GM20431 (cell line): ENCODE measurements around the gene CCSER2.
"Not testable (repeated sequence)": the region's sequence is repeated elsewhere in the genome, so short reads cannot be mapped to it uniquely, and the experiment has no call there.

Experiments
- in situ Hi-C: fragments of 300-500 bp; cut with MseI, MboI; formaldehyde crosslinking; loops from one replicate; pipeline ENCODE4 v1.15.0; 2020; ENCODE audit warnings: low sequenced_read_pairs; ENCODE audit not compliant: unreplicated experiment

Gene CCSER2

DNA sequence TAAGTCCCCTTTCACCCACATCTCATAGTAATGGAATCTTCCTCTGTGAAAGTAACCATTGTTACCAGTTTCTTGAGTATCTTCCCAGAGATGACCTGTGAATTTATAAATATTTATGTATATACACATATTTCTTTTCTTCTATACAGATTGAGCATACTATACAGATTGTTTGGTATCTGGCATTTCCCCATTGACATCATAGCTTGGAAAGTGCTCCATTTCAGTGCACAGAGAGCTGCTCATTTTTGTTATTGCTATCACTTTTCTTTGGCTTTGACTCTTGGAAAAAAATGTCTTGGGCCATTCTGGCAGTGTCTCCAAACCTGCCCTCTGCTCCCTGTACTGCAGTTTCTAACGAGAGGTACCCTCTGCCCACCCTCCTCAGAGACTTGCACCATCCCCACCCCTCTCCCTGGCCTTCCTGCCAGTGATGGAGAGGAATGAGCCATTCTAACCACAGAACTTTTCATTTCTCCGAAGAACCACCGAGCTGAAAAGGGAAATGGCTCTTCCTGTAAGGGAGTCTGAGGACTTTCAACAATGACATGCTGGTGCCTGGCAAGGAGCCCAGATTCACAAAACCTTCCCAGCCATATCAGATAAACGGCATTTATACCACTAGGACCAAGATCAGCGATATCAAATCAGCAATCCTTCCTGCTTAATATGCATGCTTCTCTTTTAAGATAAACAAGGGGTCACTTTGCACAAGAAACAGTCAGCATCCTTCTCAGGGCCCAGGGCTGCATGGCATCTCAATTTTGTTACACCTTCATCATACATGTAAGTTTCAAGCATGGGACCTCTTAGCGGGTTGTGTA lies 19.7 kb upstream of the CCSER2 start:
- in situ Hi-C loops: no loop called here

DNA sequence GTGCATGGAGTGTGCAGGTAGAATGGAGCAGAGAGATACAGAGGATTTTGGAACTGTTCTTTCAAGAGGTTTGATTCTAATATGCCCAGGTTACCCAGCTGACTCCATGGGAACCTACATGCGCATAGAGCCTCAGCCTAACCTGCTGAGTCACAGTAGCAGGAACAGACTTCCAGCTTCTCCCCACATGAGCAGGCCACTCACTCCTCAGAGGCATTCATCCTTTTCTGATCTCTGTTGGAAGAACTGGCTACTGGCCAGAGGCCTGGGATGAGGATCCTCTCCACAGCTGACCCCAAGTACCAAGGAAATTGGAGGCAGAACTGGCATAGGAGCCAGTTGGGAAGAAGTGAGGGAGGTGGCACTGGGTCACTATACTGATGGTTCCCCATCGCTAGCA lies 17.9 kb upstream of the CCSER2 start:
- in situ Hi-C loops: no loop called here

DNA sequence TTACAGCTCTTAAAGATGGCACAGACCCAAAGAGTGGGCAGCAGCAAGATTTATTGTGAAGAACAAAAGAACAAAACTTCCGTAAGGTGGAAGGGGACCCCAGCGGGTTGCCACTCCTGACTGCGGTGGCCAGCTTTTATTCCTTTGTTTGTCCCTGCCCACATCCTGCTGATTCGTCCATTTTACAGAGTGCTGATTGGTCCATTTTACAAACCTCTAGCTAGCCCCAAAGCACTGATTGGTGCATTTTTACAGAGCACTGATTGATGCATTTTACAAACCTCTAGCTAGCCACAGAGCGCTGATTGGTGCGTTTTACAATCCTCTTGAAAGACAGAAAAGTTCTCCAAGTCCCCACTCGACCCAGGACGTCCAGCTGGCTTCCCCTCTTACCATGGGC lies 16.8 kb upstream of the CCSER2 start:
- in situ Hi-C loops: no loop called here

DNA sequence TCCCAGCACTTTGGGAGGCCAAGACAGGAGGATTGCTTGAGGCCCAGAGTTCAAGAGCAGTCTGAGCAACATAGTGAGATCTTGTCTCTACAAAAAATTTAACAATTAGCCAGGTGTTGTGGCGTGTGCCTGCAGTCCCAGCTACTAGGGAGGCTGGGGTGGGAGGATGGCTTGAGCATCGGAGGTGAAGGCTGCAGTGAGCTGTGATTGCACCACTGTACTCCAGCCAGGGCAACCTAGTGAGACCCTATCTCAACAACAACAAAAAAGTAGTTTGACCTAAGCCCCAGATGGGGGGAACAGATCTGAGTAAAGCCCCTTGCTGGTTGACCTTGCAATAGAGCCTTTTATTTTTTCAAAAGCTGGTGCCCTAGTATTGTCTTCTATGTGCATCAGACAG lies 15.6 kb upstream of the CCSER2 start:
- in situ Hi-C loops: no loop called here

DNA sequence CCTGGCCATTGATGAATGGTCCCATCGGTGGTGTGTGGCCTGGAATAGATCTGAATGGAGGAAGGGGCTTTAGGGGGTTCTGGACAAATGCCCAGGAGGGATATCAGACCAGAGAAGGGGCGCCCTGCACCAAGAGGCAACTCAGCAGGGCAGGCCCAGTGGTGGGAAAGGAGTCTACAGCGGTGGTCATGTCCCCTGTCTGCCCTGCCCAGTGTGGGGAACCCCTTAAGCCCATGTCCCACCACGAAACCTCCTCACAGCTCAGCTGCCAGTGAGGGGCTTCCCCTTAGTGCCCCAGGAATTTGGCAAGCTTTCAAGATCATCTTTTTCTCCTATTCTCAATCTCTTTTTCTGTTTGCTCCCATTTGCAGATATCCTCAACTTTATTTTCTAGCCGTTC lies 14.1 kb upstream of the CCSER2 start:
- in situ Hi-C loops: no loop called here

DNA sequence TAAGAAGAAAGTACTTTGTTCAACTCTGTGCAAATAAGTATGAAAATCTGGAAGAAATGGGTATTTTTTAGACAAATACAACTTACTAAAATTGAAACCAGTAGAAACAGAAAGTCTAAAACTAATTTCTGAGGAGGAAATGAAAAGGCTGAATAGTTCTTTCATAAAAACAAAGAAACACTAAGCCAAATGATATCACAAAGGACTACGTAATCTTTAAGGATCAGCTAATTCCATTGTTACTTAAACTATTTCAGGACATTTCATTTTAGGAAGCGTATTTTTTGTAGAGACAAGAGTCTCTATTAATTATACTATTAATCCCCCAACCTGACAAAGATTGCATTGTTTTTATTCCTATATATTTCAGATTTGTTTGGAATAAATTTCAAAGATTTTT lies 11.2 kb upstream of the CCSER2 start:
- in situ Hi-C loops: no loop called here

DNA sequence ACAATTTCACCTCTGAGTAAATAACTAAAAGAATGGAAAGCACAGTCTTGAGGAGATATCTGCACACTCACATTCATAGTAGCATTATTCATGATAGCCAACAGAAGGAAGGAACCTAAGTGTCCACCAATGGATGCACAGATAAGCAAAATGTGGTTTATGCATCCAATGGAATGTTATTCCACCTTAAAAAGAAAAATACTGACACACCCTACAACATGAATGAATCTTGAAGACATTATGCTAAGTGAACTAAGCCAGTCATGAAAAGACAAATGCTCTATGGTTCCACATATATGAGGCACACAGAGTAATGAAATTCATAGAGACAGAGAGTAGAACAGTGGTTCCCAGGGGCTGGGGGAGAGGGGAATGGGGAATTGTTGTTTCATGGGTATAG lies 6.5 kb upstream of the CCSER2 start:
- in situ Hi-C loops: no loop called here

DNA sequence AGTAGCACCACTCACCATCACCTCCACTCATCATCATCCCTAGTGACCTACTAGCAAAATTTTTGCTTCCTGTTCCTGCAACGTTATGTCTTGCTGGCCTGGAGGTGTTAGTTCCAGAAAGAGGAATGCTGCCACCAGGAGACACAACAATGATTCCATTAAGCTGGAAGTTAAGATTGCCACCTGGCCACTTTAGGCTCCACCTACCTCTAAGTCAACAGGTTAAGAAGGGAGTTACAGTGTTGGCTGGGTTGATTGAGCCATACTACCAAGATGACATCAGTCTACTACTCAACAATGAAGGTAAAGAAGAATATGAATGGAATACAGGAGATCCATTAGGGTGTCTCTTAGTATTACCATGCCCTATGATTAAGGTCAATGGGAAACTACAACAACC lies 4.8 kb upstream of the CCSER2 start:
- in situ Hi-C loops: not testable (repeated sequence)

DNA sequence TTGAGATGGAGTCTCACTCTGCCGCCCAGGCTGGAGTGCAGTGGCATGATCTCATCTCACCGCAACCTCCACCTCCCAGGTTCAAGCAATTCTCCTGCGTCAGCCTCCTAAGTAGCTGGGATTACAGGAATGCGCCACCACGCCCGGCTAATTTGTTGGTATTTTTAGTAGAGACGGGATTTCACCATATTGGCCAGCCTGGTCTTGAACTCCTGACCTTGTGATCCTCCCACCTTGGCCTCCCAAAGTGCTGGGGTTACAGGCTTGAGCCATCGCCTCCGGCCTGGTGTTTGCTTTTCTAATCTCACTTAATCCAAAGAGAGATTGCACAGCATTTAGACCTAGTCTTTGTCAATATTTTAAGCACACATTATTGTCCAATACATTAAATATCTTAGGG lies 1.4 kb upstream of the CCSER2 start:
- in situ Hi-C loops: not testable (repeated sequence)

DNA sequence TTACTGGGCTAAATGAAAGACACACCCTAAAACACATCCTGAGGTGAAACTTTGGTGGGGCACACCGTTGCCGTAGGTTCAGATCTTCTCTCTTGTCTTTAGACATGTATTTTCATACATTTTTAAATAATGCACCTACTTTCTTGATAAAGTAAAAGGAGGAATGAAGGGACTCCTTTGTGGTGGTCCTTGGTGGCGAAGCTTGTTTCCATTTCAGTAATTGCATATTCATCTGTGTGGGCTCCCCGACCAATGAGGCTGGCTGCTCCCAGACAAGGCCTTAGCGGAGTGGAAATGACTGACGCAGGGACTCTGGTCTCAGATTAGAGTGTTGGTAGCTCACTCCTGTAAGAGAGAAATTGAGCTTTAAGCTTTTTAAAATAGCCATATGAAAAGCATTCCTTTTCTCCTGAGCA lies 815 bp downstream of the CCSER2 start:
- in situ Hi-C loops: no loop called here

DNA sequence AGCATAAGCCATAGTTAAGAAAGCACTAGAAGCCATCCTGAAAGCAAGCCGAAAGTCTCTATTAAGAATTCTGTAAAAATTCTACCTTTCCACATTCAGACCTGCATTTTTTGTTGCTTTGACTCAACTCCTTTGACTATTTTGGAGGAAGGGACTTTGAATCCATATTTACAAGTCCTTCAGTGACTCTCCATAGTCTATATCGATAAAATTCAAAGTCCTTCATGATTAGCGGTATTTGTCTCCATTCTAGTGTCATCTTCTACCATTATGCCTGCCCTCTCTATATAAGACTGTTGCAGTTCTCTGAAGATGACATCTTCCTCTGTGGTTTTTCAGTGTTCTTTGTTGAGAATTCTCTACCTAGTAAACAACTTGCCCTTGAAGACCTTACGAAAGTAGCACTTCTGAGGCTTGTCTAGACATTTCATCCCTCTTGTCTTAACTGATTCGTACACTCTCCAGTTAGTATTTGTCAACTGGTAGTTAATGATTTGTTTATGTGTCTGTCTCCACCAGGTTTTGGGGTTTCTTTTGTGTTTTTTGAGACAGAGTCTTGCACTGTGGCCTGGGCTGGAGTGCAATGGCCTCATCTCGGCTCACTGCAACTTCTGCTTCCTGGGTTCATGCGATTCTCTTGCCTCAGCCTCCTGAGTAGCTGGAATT lies 1.7 kb downstream of the CCSER2 start:
- in situ Hi-C loops: no loop called here

DNA sequence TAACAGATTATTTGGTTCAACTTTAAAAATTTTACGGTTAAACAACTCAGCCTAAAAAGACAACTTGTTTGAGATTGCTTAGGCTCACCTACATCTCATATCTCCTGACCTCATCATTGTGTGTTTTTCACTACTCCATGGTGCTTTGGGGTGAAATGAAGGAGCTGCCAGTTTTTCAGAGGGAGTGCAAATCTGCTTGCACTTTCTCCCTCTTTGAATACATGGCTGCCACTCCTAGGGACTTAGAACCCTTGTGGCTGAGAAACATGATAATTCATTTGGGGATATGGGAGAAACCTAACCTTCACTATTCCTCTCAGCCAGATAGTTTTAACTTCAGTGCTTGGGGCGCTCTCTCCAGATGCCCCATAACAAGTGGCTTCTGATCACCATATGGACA lies 2.7 kb downstream of the CCSER2 start:
- in situ Hi-C loops: no loop called here

DNA sequence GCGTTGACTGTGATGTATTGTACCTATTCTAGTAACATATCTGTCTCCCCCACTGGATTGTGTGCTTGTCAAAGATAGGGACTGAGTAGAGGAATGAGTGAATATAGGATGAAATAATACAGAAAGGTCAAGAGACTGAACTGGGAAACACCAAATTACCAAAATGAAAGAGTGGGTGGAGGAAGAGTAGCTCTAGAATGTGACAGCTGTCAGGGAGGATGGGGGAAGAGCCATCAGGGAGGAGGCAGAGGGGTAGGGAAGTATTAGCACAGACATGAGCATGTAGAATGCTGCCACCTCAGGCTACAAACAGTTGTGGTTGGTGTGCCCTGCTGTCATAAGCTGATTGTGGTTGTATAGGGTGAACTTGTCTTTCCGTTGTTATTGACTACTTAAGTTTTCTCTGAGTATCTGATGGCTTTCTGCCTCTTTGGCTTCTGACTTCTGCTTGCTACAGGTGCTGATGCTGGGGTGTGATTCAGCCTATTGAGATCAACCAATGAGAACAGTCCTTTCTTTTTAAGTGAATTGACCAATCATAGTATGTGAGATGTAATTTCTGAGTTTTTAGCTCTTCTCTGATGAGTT lies 5.6 kb downstream of the CCSER2 start:
- in situ Hi-C loops: no loop called here

DNA sequence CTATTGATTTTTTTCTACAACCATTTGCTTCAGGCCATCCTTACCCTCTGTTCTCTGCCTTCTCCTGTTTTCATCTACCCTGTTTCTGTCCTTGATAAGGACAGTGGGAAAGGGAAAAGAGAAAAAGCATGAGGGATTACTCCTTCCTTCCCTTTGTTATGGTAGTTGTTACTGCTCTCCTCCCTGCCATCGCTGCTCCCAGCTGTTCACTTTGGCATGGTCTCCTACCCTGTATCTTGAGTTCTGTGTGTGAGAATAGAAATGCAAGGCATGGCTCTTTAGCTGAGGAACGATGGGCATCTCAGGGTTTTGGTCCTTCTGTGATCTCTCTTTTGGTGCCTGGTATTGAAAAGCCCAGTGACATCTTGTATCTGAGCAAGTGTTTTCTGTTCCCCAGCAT lies 6.4 kb downstream of the CCSER2 start:
- in situ Hi-C loops: no loop called here

DNA sequence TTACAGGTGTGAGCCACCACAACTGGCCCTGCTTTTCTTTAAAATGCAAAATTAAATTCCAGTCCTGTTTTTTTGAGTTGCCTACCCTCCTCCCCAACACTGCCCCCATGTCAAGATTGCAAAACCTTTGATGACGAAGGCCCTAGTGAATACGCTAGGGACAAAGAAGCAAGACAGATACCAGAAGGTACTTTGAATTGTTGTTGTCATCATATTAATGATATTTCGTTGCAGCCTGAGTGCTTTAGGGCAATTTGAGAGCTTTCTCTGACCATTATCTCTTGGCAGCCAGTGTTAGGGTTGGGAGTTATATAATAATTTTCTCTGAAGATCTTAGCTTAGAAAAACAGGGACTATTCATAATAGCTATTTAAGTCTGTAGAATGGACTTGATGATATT lies 7.1 kb downstream of the CCSER2 start:
- in situ Hi-C loops: no loop called here

DNA sequence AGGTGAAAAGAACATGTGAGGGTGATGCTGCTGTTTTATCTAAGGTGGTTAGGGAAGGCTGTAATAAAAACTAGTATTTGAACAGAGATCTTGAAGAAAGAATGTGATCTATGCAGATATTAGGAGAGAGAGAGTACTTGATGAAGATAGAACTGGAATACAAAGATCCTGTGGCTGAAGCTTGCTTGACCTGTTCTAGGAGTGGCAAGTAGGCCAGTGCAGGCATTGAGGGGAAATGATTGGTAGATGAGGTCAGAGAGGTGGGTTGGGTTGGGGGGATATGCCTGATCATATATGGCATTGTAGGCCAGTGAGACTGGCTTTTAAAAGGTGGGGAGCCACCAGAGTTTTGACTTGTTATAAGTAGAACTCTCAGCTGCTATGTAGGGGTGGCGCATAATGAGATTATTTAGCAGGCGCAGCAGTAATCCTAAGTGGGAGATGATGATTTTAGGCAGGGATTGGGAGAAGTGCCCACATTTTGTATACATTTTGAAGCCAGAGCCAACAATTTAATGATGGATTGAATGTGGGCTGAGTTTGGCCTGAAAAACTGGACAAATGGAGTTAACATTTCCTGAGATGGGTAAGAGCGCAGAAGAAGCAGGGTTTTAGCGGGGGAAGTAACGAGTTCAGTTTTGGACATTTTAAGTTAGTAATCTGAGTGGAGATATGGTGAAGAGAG lies 8.2 kb downstream of the CCSER2 start:
- in situ Hi-C loops: no loop called here

DNA sequence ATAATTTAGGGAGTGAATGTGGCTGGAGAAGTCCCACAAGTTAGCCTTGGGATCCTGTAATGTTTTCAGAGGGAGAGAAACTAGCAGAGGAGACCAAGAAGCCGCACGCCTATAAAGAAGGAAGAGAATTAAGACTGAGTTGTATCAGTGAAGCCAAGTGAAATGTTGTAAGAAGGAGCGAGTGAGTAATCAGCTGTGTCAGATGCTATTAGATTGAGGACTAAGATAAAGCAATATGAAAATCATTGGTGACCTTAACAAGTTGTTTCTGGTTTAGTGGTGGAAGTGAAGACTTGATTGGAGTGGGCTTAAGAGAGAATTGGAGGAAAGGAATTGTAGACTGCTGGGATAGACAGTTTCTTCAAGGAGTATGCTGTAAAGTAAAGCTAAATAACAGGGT lies 8.8 kb downstream of the CCSER2 start:
- in situ Hi-C loops: no loop called here

DNA sequence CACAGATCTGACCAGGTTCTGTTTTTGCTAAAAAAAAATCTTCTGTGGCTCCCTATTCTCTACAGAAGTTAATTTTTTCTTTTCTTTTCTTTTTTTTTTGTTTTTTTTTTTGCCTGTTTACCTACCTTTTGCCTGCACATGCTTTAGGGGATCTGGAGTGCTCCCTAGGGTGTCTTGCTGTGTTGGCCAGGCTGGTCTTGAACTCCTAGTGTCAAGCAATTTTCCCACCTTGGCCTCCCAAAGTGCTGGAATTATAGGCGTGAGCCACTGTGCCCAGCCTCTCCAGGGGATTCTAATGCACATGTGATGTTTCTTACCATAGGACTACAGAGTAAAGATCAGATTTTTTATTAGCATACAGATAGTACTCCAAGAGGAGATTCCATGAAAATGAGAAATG lies 10.6 kb downstream of the CCSER2 start:
- in situ Hi-C loops: no loop called here

DNA sequence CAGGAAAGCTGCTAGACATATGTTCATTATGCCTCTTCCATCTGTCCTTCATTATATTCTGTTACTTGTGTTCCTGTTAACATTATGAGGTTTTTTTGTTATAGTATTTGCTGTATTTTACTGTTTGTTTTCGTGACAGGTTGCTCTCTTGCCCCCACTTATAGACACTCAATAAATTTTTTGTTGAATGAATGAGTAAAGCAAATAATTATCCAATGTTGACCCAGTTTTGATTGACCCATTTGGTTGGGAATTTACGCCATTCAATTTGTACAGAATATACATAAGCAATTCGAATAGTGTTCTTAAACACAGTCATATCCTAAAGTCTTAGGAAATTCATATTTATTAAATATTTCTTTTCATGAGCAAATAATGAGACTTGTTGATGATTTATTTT lies 11.8 kb downstream of the CCSER2 start:
- in situ Hi-C loops: no loop called here

DNA sequence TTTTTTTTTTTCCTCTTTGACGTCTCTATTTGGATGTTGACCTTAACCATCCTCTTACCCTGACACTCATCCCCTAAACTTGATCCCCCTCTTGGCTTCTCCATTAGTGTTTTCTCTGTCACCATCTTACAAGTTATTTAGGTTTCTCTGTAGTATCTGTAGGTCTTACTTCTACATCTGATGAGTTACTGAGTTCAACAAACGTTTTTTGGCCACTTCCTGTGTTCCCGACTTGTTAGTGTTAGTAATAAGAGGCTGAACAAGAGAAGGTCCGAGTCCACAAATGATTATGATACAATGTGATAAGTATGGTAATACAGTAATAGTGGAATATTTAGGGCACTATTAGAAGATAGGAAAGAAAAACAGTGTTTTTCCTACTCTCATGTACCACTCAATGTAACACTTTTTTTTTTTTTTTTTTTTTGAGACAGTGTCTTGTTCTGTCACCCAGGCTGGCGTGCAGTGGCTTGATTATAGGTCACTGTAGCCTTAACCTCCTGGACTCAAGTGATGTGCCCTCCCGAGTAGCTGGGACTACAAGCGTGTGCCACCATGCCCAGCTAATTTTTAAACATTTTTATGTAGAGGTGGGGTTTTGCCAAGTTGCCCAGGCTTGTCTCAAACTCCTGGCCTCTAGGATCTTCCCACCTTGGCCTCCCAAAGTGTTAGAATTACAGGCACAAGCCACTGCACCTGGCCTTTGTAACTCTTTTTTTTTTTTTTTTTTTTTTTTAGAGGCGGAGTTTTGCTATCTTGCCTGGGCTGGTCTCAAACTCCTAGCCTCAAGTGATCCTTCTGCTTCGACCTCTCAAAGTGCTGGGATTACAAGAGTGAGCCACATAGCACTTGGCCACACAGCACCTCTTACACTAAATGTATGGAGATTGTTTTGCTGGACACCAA lies 12.5 kb downstream of the CCSER2 start:
- in situ Hi-C loops: no loop called here
